GM12878 (cell line): ENCODE data around the gene SGCD. TPM values are rescaled to one million over a fixed set of nuclear protein-coding genes. Genes with fewer than 3 reads are reported as not detected.

Experiments
- ATAC-seq: fragments of 200-7000 bp; cut with Tn5 transposase; 3 replicates; pipeline ENCODE4 v1.9.1; 2020; ENCODE audit warnings: mild to moderate bottlenecking, moderate library complexity
- BruUV-seq: library from RNA; stranded (reverse); fragments of 400-500 nt; replicated peaks from 2 replicates; lab custom pipeline; 2021; lab: Mats Ljungman, UMichigan
- CTCF ChIA-PET: fragments of 300-600 bp; sonication (Branson Sonifier 250); formaldehyde crosslinking; extraction: SDS; loops from one replicate; lab custom pipeline; 2021; ENCODE audit warnings: inconsistent platforms; lab: Yijun Ruan, JAX
- POLR2A ChIA-PET: fragments of 350-600 bp; formaldehyde crosslinking; extraction: SDS; loops from one replicate; lab custom pipeline; 2021; ENCODE audit warnings: inconsistent platforms; lab: Charles Lee
- RAD21 ChIA-PET: fragments of 300-600 bp; sonication (Branson Sonifier 250); formaldehyde crosslinking; loops from one replicate; lab custom pipeline; 2023; ENCODE audit warnings: antibody characterized with exemption; ENCODE audit not compliant: unreplicated experiment; lab: Charles Lee
- SMC1A ChIA-PET: fragments of 300-600 bp; sonication (Branson Sonifier 250); formaldehyde crosslinking; loops from one replicate; lab custom pipeline; 2023; ENCODE audit not compliant: unreplicated experiment, uncharacterized antibody; lab: Charles Lee
- DNase-seq: peaks from one replicate; pipeline ENCODE4 v3.0.0-alpha.2; 2011; ENCODE audit warnings: low read depth, low spot score
- FAIRE-seq: peaks from 3 replicates; lab custom pipeline; 2011; peaks lifted over from hg19 to GRCh38; lab: Jason Lieb, UNC
- H2AFZ ChIP-seq: 2 replicates; pipeline ENCODE4 v1.6.0; 2011; ENCODE audit warnings: low read depth, low read length, control low read depth; ENCODE audit not compliant: control insufficient read depth
- H3K27ac ChIP-seq: 2 replicates; pipeline ENCODE4 v1.5.1; 2011; ENCODE audit warnings: control low read depth; ENCODE audit not compliant: control insufficient read depth, insufficient read depth
- H3K27me3 ChIP-seq, 2 experiments: replicated peaks in 1 of 2; 2 replicates each; pipeline versions ENCODE4 v1.6.0 to v1.6.1; 2011; ENCODE audit warnings: low read length in 1 of 2; ENCODE audit not compliant: control insufficient read depth in 2 of 2, insufficient read depth in 2 of 2
- H3K36me3 ChIP-seq, 2 experiments: 2 replicates each; pipeline ENCODE4 v1.5.1; 2011; ENCODE audit warnings: low read length in 1 of 2; ENCODE audit not compliant: control insufficient read depth in 2 of 2, insufficient read depth in 2 of 2
- H3K4me1 ChIP-seq: 2 replicates; pipeline ENCODE4 v1.6.1; 2011; ENCODE audit warnings: mild to moderate bottlenecking, low read length, moderate library complexity, mixed read lengths; ENCODE audit not compliant: control insufficient read depth, insufficient read depth
- H3K4me2 ChIP-seq: 2 replicates; pipeline ENCODE4 v1.6.0; 2011; ENCODE audit warnings: control low read depth; ENCODE audit not compliant: control insufficient read depth, insufficient read depth
- H3K4me3 ChIP-seq: fragments of 200-600 bp; sonication (generic); 2 replicates; pipeline ENCODE4 v1.5.1; 2016
- H3K79me2 ChIP-seq: 2 replicates; pipeline ENCODE4 v1.6.0; 2011; ENCODE audit warnings: low read length; ENCODE audit not compliant: control insufficient read depth, insufficient read depth
- H3K9ac ChIP-seq: 2 replicates; pipeline ENCODE4 v1.8.0; 2011; ENCODE audit warnings: low read length, control low read depth, mixed read lengths; ENCODE audit not compliant: control insufficient read depth, insufficient read depth
- H3K9me3 ChIP-seq: replicated peaks from 3 replicates; pipeline ENCODE4 v1.5.1; 2011; ENCODE audit warnings: mild to moderate bottlenecking, low read length; ENCODE audit not compliant: control insufficient read depth, insufficient read depth
- H4K20me1 ChIP-seq: 2 replicates; pipeline ENCODE4 v1.6.0; 2011; ENCODE audit not compliant: control insufficient read depth, insufficient read depth
- EGR1 ChIP-seq, 2 experiments: IDR thresholded peaks; 1 replicate in 1 of 2; 2 replicates in 1 of 2; pipeline ENCODE4 v1.6.1; 2011 to 2012; ENCODE audit warnings: low read depth in 2 of 2, low read length in 2 of 2, borderline replicate concordance in 1 of 2, mild to moderate bottlenecking in 1 of 2, moderate library complexity in 1 of 2
- EZH2 ChIP-seq: IDR thresholded peaks from 2 replicates; pipeline ENCODE4 v1.6.1; 2012; ENCODE audit warnings: low read depth, mild to moderate bottlenecking, control low read depth, inconsistent platforms, low read length, borderline replicate concordance; ENCODE audit not compliant: control insufficient read depth
- IKZF1 ChIP-seq: fragments of 450-650 bp; conservative IDR thresholded peaks from 2 replicates; pipeline ENCODE4 v1.6.1; 2017; ENCODE audit warnings: antibody characterized with exemption, mild to moderate bottlenecking
- NBN ChIP-seq: fragments of 450-650 bp; IDR thresholded peaks from 2 replicates; pipeline ENCODE4 v1.6.1; 2016
- NR2C1 ChIP-seq: fragments of 450-650 bp; IDR thresholded peaks from 2 replicates; pipeline ENCODE4 v1.6.1; 2017; ENCODE audit warnings: antibody characterized with exemption, mild to moderate bottlenecking, moderate library complexity
- NR2F1 ChIP-seq: fragments of 450-650 bp; conservative IDR thresholded peaks from 2 replicates; pipeline ENCODE4 v1.6.1; 2017; ENCODE audit warnings: mild to moderate bottlenecking
- PAX5 ChIP-seq: IDR thresholded peaks from 2 replicates; pipeline ENCODE4 v1.6.1; 2011; ENCODE audit warnings: low read depth, low read length, borderline replicate concordance
- POU2F2 ChIP-seq: IDR thresholded peaks from 3 replicates; pipeline ENCODE4 v1.6.1; 2011; ENCODE audit warnings: low read depth, mild to moderate bottlenecking, low read length, borderline replicate concordance
- SREBF1 ChIP-seq: IDR thresholded peaks from 2 replicates; pipeline ENCODE4 v1.6.1; 2012; ENCODE audit warnings: mild to moderate bottlenecking, low read length
- SUZ12 ChIP-seq: fragments of 200-600 bp; sonication (generic); IDR thresholded peaks from one replicate; pipeline ENCODE4 v1.6.1; 2018; ENCODE audit warnings: antibody characterized with exemption, mild to moderate bottlenecking; ENCODE audit not compliant: unreplicated experiment
- ZBED1 ChIP-seq: IDR thresholded peaks from 2 replicates; pipeline ENCODE4 v1.6.1; 2016; ENCODE audit warnings: borderline replicate concordance
- in situ Hi-C: fragments of 300-500 bp; cut with MboI; formaldehyde crosslinking; loops from 9 replicates; pipeline ENCODE4 v1.14.3; 2018; ENCODE audit warnings: mixed read lengths
- intact Hi-C: fragments of 100-400 bp; cut with micrococcal nuclease; formaldehyde crosslinking; loops from one replicate; pipeline ENCODE4 v1.14.2; 2022; ENCODE audit not compliant: unreplicated experiment
- polyA plus RNA-seq, 11 experiments: library from polyadenylated mRNA; depleted of rRNA in 4 of 11; unstranded in 6 of 11; stranded (reverse) in 5 of 11; fragments of >200 nt; fragmentation: Nextera tagmentation in 4 of 11; fragmentation: Illumina TruSeq in 1 of 11; extraction: Ambion mirVana in 4 of 11; extraction: Trizol in 1 of 11; gene quantifications; 1 replicate in 1 of 11; 2 replicates in 10 of 11; pipeline versions ENCODE4 v1.2.1 to v1.2.3, GENCODE V29; 2011 to 2016; ENCODE audit warnings: inconsistent platforms in 2 of 11, missing spikeins in 2 of 11, low read depth in 1 of 11
- total RNA-seq, 4 experiments: library from RNA; depleted of rRNA in 3 of 4; stranded (reverse); fragments of >200 nt in 3 of 4; fragmentation: Illumina TruSeq in 1 of 4; extraction: Trizol in 1 of 4; gene quantifications; 2 replicates each; pipeline versions ENCODE4 v1.2.1 to v1.2.3, GENCODE V29; 2013 to 2021

The SGCD gene
- total and polyA plus RNA-seq, 10 of the 15 experiments (the other 5 are each of a cell fraction or from before 2014, with no cell fraction given), result 0.06 TPM; not detected in 9

- ATAC-seq (no peak), FAIRE-seq (no peak), DNase-seq (no peak)
- H2AFZ ChIP-seq, result no peak overlapping the region
- no peak overlapping the region for H3K9ac ChIP-seq
- ChIA-PET RAD21 (interaction anchor here (1.5 kb wide), 1 partner anchor 25 kb away, joined by 4 read pairs; no protein-coding TSS in a partner anchor), SMC1A (interaction anchor here (0.8 to 1.6 kb wide), 3 partner anchors 9 to 24 kb away, joined by 3 to 6 read pairs (median 3); no protein-coding TSS in a partner anchor), CTCF (interaction anchor here (1.0 kb wide), 1 partner anchor 9 kb away, joined by 3 read pairs; no protein-coding TSS in a partner anchor), POLR2A (interaction anchor here (1.2 kb wide), 1 partner anchor 18 kb away, joined by 4 read pairs; no protein-coding TSS in a partner anchor)
- no peak overlapping the region for H3K4me3 ChIP-seq
- in situ Hi-C loops, result no loop called here
- BruUV-seq, result no TSS peak
- no peaks in the 10 kb centered on the region for H3K9me3 ChIP-seq
- H3K79me2 ChIP-seq, result no peaks in the 10 kb centered on the region
- no peaks in the 10 kb centered on the region for H4K20me1 ChIP-seq
- TF ChIP-seq NBN, result no peak
- no peak for TF ChIP-seq NR2F1
- no peak for TF ChIP-seq ZBED1
- no peak for TF ChIP-seq EZH2
- no peak for TF ChIP-seq SUZ12
- no peak for TF ChIP-seq NR2C1
- no peak for TF ChIP-seq SREBF1
- no peak for TF ChIP-seq PAX5
- TF ChIP-seq EGR1 (IDR thresholded peaks at IDR 0.05; ENCODE audit: borderline replicate concordance in 1 of 2, low read depth in 2 of 2, low read length in 2 of 2), result no peak
- no peak for TF ChIP-seq IKZF1
- no peak for TF ChIP-seq POU2F2
- H3K4me1 ChIP-seq, result peaks cover 15% of the 10 kb centered on the region
- no peaks in the 10 kb centered on the region for H3K36me3 ChIP-seq
- H3K4me2 ChIP-seq, result no peak overlapping the region
- intact Hi-C loops, result loop anchor here (10.0 kb wide), 2 partner anchors 534 to 734 kb away; no protein-coding TSS in a partner anchor
- no peak overlapping the region for H3K27ac ChIP-seq
- H3K27me3 ChIP-seq, result no peaks in the 10 kb centered on the region
Measured at GRCh38 chr5:156400231-156400986, 73.4 kb downstream of the SGCD start.
